Liver (tissue), 9 donors: Measurements from ENCODE around the gene BACH2. TPM values are rescaled to one million over a fixed set of nuclear protein-coding genes. Genes with fewer than 3 reads are reported as not detected.

Experiments used
- DNase-seq: peaks from one replicate; pipeline ENCODE4 v3.0.0-alpha.2; 2017; ENCODE audit warnings: low spot score
- H3K27ac ChIP-seq, 2 donors: one replicate each; pipeline ENCODE4 v1.7.0; 2013; ENCODE audit warnings: inconsistent platforms in 2 of 2, low read length in 2 of 2, control low read depth in 1 of 2, low read depth in 1 of 2, mild to moderate bottlenecking in 1 of 2
- H3K27me3 ChIP-seq, 4 donors: one replicate each; pipeline versions ENCODE4 v1.6.1 to v1.7.0; 2013; ENCODE audit warnings: low read length in 3 of 4, inconsistent platforms in 1 of 4, mild to moderate bottlenecking in 1 of 4, moderate library complexity in 1 of 4; ENCODE audit not compliant: control insufficient read depth in 4 of 4, insufficient read depth in 4 of 4
- H3K36me3 ChIP-seq, 4 donors: one replicate each; pipeline versions ENCODE4 v1.6.1 to v1.7.0; 2013; ENCODE audit warnings: low read length in 3 of 4, mild to moderate bottlenecking in 3 of 4, low read depth in 1 of 4, moderate library complexity in 1 of 4; ENCODE audit not compliant: control insufficient read depth in 4 of 4, insufficient read depth in 3 of 4
- H3K4me1 ChIP-seq, 4 donors: one replicate each; pipeline versions ENCODE4 v1.6.1 to v1.7.0; 2013; ENCODE audit warnings: low read length in 3 of 4, mild to moderate bottlenecking in 3 of 4, moderate library complexity in 1 of 4; ENCODE audit not compliant: control insufficient read depth in 4 of 4, insufficient read depth in 4 of 4
- H3K4me3 ChIP-seq, 3 donors: one replicate each; pipeline versions ENCODE4 v1.6.1 to v1.7.0; 2013; ENCODE audit warnings: low read length in 3 of 3, control low read depth in 1 of 3, low read depth in 1 of 3, mild to moderate bottlenecking in 1 of 3
- H3K9ac ChIP-seq, 2 donors: one replicate each; pipeline ENCODE4 v1.7.0; 2013; ENCODE audit warnings: low read length in 2 of 2, mild to moderate bottlenecking in 2 of 2, moderate library complexity in 2 of 2, control low read depth in 1 of 2, low read depth in 1 of 2
- H3K9me3 ChIP-seq, 4 donors: one replicate each; pipeline versions ENCODE4 v1.6.1 to v1.7.0; 2013; ENCODE audit warnings: low read length in 3 of 4; ENCODE audit not compliant: control insufficient read depth in 4 of 4
- ATF3 ChIP-seq: IDR thresholded peaks from 2 replicates; pipeline ENCODE4 v1.6.1; 2016; ENCODE audit warnings: antibody characterized with exemption
- CTCF ChIP-seq: fragments of 150-350 bp; IDR thresholded peaks from 2 replicates; pipeline ENCODE4 v1.5.1; 2017; ENCODE audit warnings: improper control_type of control experiment, low read depth, low read length; ENCODE audit not compliant: missing input control
- EGR1 ChIP-seq, 2 donors: IDR thresholded peaks; 2 replicates each; pipeline ENCODE4 v1.6.1; 2016 to 2018; ENCODE audit warnings: antibody characterized with exemption in 2 of 2, low read depth in 2 of 2
- FOXA1 ChIP-seq: IDR thresholded peaks from 2 replicates; pipeline ENCODE4 v1.6.1; 2016; ENCODE audit warnings: antibody characterized with exemption
- FOXA2 ChIP-seq: IDR thresholded peaks from 2 replicates; pipeline ENCODE4 v1.6.1; 2016; ENCODE audit warnings: antibody characterized with exemption
- GABPA ChIP-seq, 2 donors: IDR thresholded peaks in 1 of 2; conservative IDR thresholded peaks in 1 of 2; 2 replicates each; pipeline ENCODE4 v1.6.1; 2016; ENCODE audit warnings: antibody characterized with exemption in 2 of 2, mild to moderate bottlenecking in 1 of 2, moderate library complexity in 1 of 2
- HNF4A ChIP-seq, 2 donors: conservative IDR thresholded peaks; 2 replicates each; pipeline ENCODE4 v1.6.1; 2016; ENCODE audit warnings: antibody characterized with exemption in 2 of 2, mild to moderate bottlenecking in 2 of 2
- HNF4G ChIP-seq: IDR thresholded peaks from 2 replicates; pipeline ENCODE4 v1.6.1; 2016; ENCODE audit warnings: antibody characterized with exemption
- JUND ChIP-seq, 2 donors: IDR thresholded peaks; 2 replicates each; pipeline ENCODE4 v1.6.1; 2016; ENCODE audit warnings: antibody characterized with exemption in 2 of 2
- MAX ChIP-seq: IDR thresholded peaks from 2 replicates; pipeline ENCODE4 v1.6.1; 2016; ENCODE audit warnings: antibody characterized with exemption
- NR2F2 ChIP-seq: IDR thresholded peaks from 2 replicates; pipeline ENCODE4 v1.6.1; 2016; ENCODE audit warnings: antibody characterized with exemption
- RAD21 ChIP-seq, 2 donors: IDR thresholded peaks; 2 replicates each; pipeline ENCODE4 v1.6.1; 2016; ENCODE audit warnings: antibody characterized with exemption in 2 of 2, mild to moderate bottlenecking in 2 of 2
- REST ChIP-seq: IDR thresholded peaks from 2 replicates; pipeline ENCODE4 v1.6.1; 2016; ENCODE audit warnings: antibody characterized with exemption, mild to moderate bottlenecking
- RXRA ChIP-seq, 2 donors: IDR thresholded peaks; 2 replicates each; pipeline ENCODE4 v1.6.1; 2017 to 2018; ENCODE audit warnings: antibody characterized with exemption in 2 of 2, mild to moderate bottlenecking in 1 of 2
- SP1 ChIP-seq: IDR thresholded peaks from 2 replicates; pipeline ENCODE4 v1.6.1; 2018; ENCODE audit warnings: antibody characterized with exemption, mild to moderate bottlenecking
- TAF1 ChIP-seq: conservative IDR thresholded peaks from 2 replicates; pipeline ENCODE4 v1.6.1; 2016; ENCODE audit warnings: antibody characterized with exemption, mild to moderate bottlenecking
- YY1 ChIP-seq: IDR thresholded peaks from 2 replicates; pipeline ENCODE4 v1.6.1; 2016; ENCODE audit warnings: antibody characterized with exemption, mild to moderate bottlenecking
- ZBTB33 ChIP-seq: IDR thresholded peaks from 2 replicates; pipeline ENCODE4 v1.6.1; 2016; ENCODE audit warnings: antibody characterized with exemption
- WGBS: extraction: QIAGEN DNeasy Blood & Tissue Kit; methylation state at CpG from one replicate; pipeline ENCODE4 v1.1.7; 2013; 5-methylcytosine and 5-hydroxymethylcytosine counted together
- polyA plus RNA-seq, 2 donors: library from polyadenylated mRNA; stranded (reverse) in 1 of 2; unstranded in 1 of 2; fragments of 200-250 nt in 1 of 2; fragments of >200 nt in 1 of 2; fragmentation: Nextera tagmentation in 1 of 2; extraction: Ambion mirVana in 1 of 2; gene quantifications; one replicate each; pipeline versions ENCODE4 v1.2.1 to v1.2.3, GENCODE V29; 2013 to 2015
- total RNA-seq, 2 donors: library from RNA; depleted of rRNA; stranded (reverse); fragments of >200 nt; gene quantifications; one replicate each; pipeline ENCODE4 v1.2.3, GENCODE V29; 2014
- donor health status: healthy.
- donor health status: healthy.
- donor health status: healthy.
- donor health status: healthy.
- donor health status: healthy.

The BACH2 gene
- total and polyA plus RNA-seq, 4 donors: 1.9 to 3.7 (median 1.9) TPM

GRCh38 chr6:90257486-90257738 lies 39.2 kb downstream of the BACH2 start:
- Histone ChIP-seq H3K36me3 (no peaks in the 10 kb centered on the region), H3K4me3 (no peak overlapping the region), H3K4me1 (no peaks in the 10 kb centered on the region), H3K9me3 (no peaks in the 10 kb centered on the region), H3K27ac (no peak overlapping the region), H3K27me3 (no peaks in the 10 kb centered on the region), H3K9ac (no peak overlapping the region)
- WGBS: 96% methylated on average over 1 of the region's 1 CpG
- TF ChIP-seq SP1 (no peak), HNF4A (conservative IDR thresholded peaks at IDR 0.05) (no peak), FOXA2 (no peak), RXRA (IDR thresholded peaks at IDR 0.05) (no peak), JUND (IDR thresholded peaks at IDR 0.05) (no peak), HNF4G (no peak), FOXA1 (no peak)
- no peak for DNase-seq

GRCh38 chr6:90256698-90257485 lies 39.8 kb downstream of the BACH2 start:
- H3K4me3 ChIP-seq: no peak overlapping the region
- H3K4me1 ChIP-seq: no peaks in the 10 kb centered on the region
- H3K9me3 ChIP-seq: no peaks in the 10 kb centered on the region
- no peak for TF ChIP-seq FOXA2
- TF ChIP-seq FOXA1: no peak
- no peak for TF ChIP-seq REST
- no peak for TF ChIP-seq ATF3
- no peak for TF ChIP-seq EGR1 (IDR thresholded peaks at IDR 0.05; ENCODE audit: low read depth in 2 of 2)
- TF ChIP-seq RXRA (IDR thresholded peaks at IDR 0.05): no peak
- no peak for TF ChIP-seq NR2F2
- TF ChIP-seq ZBTB33: no peak
- TF ChIP-seq YY1: no peak
- TF ChIP-seq MAX: no peak
- TF ChIP-seq HNF4G: no peak
- TF ChIP-seq GABPA (IDR thresholded peaks at IDR 0.05 in 1 of 2, conservative IDR thresholded peaks at IDR 0.05 in 1 of 2): no peak
- TF ChIP-seq SP1: no peak
- TF ChIP-seq HNF4A (conservative IDR thresholded peaks at IDR 0.05): no peak
- TF ChIP-seq TAF1: no peak
- TF ChIP-seq JUND (IDR thresholded peaks at IDR 0.05): no peak
- no peak for TF ChIP-seq CTCF
- no peak for TF ChIP-seq RAD21 (IDR thresholded peaks at IDR 0.05)
- no peak overlapping the region for H3K9ac ChIP-seq
- no peaks in the 10 kb centered on the region for H3K27me3 ChIP-seq
- no peak overlapping the region for H3K27ac ChIP-seq
- DNase-seq: no peak
- no peaks in the 10 kb centered on the region for H3K36me3 ChIP-seq
- 87% methylated on average over 4 of the region's 4 CpGs for WGBS
